HepG2 (cell line): ENCODE measurements around the gene NPHP1. TPM values are rescaled to one million over a fixed set of nuclear protein-coding genes. Genes with fewer than 3 reads are reported as not detected.
A peak's percentile ranks its signal among the peaks of the same experiment; 100 is the strongest.

Experiments
- CCAR2 ChIP-seq: fragments of 200-400 bp; formaldehyde crosslinking; optimal IDR thresholded peaks from 2 replicates; pipeline ENCODE3; 2018; ENCODE audit warnings: low read depth, mild to moderate bottlenecking, low read length, moderate library complexity
- ELF3 ChIP-seq: IDR thresholded peaks from 2 replicates; pipeline ENCODE4 v1.6.1; 2016; ENCODE audit warnings: missing genetic modification reagents, missing compliant biosample characterization
- FOXJ3 ChIP-seq: sonication (generic); formaldehyde crosslinking; IDR thresholded peaks from 2 replicates; pipeline ENCODE4 v1.4.0; 2020; ENCODE audit warnings: missing genetic modification reagents, mild to moderate bottlenecking, borderline replicate concordance
- MZF1 ChIP-seq: sonication (generic); formaldehyde crosslinking; IDR thresholded peaks from 2 replicates; pipeline ENCODE4 v1.8.1; 2023; ENCODE audit warnings: mild to moderate bottlenecking, missing genetic modification reagents, borderline replicate concordance
- NR1H2 ChIP-seq: sonication (generic); formaldehyde crosslinking; IDR thresholded peaks from 2 replicates; pipeline ENCODE4 v1.8.1; 2022; ENCODE audit warnings: low read depth, missing genetic modification reagents, borderline replicate concordance
- SALL1 ChIP-seq: sonication (generic); formaldehyde crosslinking; IDR thresholded peaks from 2 replicates; pipeline ENCODE4 v1.8.0; 2022; ENCODE audit warnings: mild to moderate bottlenecking, missing genetic modification reagents
- XRCC5 ChIP-seq: fragments of 200-400 bp; formaldehyde crosslinking; optimal IDR thresholded peaks from 2 replicates; pipeline ENCODE3; 2017; ENCODE audit warnings: mild to moderate bottlenecking, low read length
- ZBTB21 ChIP-seq: sonication (generic); formaldehyde crosslinking; IDR thresholded peaks from 2 replicates; pipeline ENCODE4 v1.4.0; 2020; ENCODE audit warnings: missing genetic modification reagents
- ZNF253 ChIP-seq: sonication (generic); formaldehyde crosslinking; IDR thresholded peaks from 2 replicates; pipeline ENCODE4 v1.8.0; 2022; ENCODE audit warnings: mild to moderate bottlenecking, missing genetic modification reagents, borderline replicate concordance
- ZNF550 ChIP-seq: sonication (generic); formaldehyde crosslinking; IDR thresholded peaks from 2 replicates; pipeline ENCODE4 v1.4.0; 2020; ENCODE audit warnings: mild to moderate bottlenecking, missing genetic modification reagents, borderline replicate concordance
- ZNF598 ChIP-seq: sonication (generic); formaldehyde crosslinking; IDR thresholded peaks from 2 replicates; pipeline ENCODE4 v1.5.1; 2020; ENCODE audit warnings: mild to moderate bottlenecking, missing genetic modification reagents, borderline replicate concordance
- polyA plus RNA-seq, 8 experiments: library from polyadenylated mRNA; depleted of rRNA in 3 of 8; stranded (reverse) in 7 of 8; unstranded in 1 of 8; fragments of >200 nt; fragmentation: Illumina TruSeq in 4 of 8; extraction: Trizol in 4 of 8; gene quantifications; 2 replicates each; pipeline versions ENCODE4 v1.2.1 to v1.2.3, GENCODE V29; 2011 to 2016; ENCODE audit warnings: low read depth in 4 of 8, missing spikeins in 1 of 8, mixed read lengths in 1 of 8; ENCODE audit not compliant: insufficient read depth in 1 of 8
- total RNA-seq, 5 experiments: library from RNA; depleted of rRNA; stranded (reverse); fragments of >200 nt; fragmentation: Illumina TruSeq; extraction: Trizol; gene quantifications; 2 replicates each; pipeline ENCODE4 v1.2.3, GENCODE V29; 2016; ENCODE audit warnings: low read depth in 1 of 5
- TF ChIP-seq, protein P1 (sequence below): sonication (generic); formaldehyde crosslinking; IDR thresholded peaks from 2 replicates; pipeline ENCODE4 v1.5.0; 2020; ENCODE audit warnings: mild to moderate bottlenecking, missing genetic modification reagents, moderate library complexity
- TF ChIP-seq, protein P2 (sequence below): sonication (generic); formaldehyde crosslinking; IDR thresholded peaks from 2 replicates; pipeline ENCODE4 v1.4.0; 2020; ENCODE audit warnings: missing genetic modification reagents
- TF ChIP-seq, protein P3 (sequence below): sonication (generic); formaldehyde crosslinking; IDR thresholded peaks from 2 replicates; pipeline ENCODE4 v1.8.0; 2022; ENCODE audit warnings: mild to moderate bottlenecking, missing genetic modification reagents; ENCODE audit not compliant: insufficient replicate concordance
- TF ChIP-seq, protein P4 (sequence below): sonication (generic); formaldehyde crosslinking; IDR thresholded peaks from 2 replicates; pipeline ENCODE4 v1.4.0; 2020; ENCODE audit warnings: missing genetic modification reagents
- TF ChIP-seq, protein P5 (sequence below): IDR thresholded peaks from 2 replicates; pipeline ENCODE4 v1.6.1; 2016
- TF ChIP-seq, protein P6 (sequence below): sonication (generic); formaldehyde crosslinking; IDR thresholded peaks from 2 replicates; pipeline ENCODE4 v1.4.0; 2020; ENCODE audit warnings: mild to moderate bottlenecking, low read depth, missing genetic modification reagents
- TF ChIP-seq, protein P7 (sequence below): sonication (generic); formaldehyde crosslinking; IDR thresholded peaks from 2 replicates; pipeline ENCODE4 v1.9.0; 2022; ENCODE audit warnings: missing genetic modification reagents, mild to moderate bottlenecking, borderline replicate concordance

Gene NPHP1
- total and polyA plus RNA-seq, 2 of the 13 experiments (the other 11 are each of a cell fraction or from before 2014, with no cell fraction given) = 2.7 to 4.8 TPM

DNA sequence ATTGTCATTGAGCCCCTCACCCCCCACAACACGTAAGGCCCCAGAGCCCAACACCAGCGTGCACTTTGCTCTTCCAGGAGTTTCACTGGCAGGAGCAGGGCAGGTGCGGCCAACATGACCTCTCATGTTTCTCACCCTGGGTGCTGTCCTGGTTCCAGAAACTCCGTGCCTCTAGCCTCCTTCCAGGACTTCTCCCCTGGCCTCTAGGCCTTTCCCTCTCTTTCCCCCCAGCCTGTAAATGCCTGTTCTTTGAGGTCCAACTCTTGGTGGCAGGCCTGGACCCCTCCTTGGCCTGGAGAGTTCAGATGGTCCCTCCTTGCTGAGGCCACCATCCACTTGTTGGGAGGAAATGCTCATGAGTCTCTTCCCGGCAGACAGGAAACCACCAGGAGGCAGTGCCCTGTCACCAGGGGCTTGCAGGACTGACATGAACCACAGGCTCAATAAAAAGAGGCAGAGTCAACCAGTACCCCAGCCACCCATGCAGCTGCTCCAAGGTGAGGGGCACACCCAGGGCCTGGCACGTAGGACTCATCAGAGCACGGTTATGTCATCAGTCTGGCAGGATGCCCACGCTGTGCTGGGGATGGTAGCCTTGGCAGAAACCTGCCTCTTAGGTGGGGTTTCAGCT is 90.7 kb downstream of the NPHP1 start (continued):
- TF ChIP-seq, protein P1, sequence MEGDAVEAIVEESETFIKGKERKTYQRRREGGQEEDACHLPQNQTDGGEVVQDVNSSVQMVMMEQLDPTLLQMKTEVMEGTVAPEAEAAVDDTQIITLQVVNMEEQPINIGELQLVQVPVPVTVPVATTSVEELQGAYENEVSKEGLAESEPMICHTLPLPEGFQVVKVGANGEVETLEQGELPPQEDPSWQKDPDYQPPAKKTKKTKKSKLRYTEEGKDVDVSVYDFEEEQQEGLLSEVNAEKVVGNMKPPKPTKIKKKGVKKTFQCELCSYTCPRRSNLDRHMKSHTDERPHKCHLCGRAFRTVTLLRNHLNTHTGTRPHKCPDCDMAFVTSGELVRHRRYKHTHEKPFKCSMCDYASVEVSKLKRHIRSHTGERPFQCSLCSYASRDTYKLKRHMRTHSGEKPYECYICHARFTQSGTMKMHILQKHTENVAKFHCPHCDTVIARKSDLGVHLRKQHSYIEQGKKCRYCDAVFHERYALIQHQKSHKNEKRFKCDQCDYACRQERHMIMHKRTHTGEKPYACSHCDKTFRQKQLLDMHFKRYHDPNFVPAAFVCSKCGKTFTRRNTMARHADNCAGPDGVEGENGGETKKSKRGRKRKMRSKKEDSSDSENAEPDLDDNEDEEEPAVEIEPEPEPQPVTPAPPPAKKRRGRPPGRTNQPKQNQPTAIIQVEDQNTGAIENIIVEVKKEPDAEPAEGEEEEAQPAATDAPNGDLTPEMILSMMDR = peak; percentile 81
- TF ChIP-seq NR1H2 (CRISPR knock-in tag) (no peak), ZNF253 (CRISPR knock-in tag) (no peak), ZNF598 (CRISPR knock-in tag) (peak; percentile 37; the same call in 1 of the 2 replicates), CCAR2 (no peak), ZNF550 (CRISPR knock-in tag) (peak; percentile 81; the same call in 1 of the 2 replicates), MZF1 (no peak), ZBTB21 (CRISPR knock-in tag) (no peak), SALL1 (CRISPR knock-in tag) (peak; percentile 54), XRCC5 (peak; percentile 33), ELF3 (CRISPR knock-in tag) (0 out of 2 replicates have a peak, but pooled peaks have one; percentile 44), FOXJ3 (no peak)
- TF ChIP-seq, protein P2, sequence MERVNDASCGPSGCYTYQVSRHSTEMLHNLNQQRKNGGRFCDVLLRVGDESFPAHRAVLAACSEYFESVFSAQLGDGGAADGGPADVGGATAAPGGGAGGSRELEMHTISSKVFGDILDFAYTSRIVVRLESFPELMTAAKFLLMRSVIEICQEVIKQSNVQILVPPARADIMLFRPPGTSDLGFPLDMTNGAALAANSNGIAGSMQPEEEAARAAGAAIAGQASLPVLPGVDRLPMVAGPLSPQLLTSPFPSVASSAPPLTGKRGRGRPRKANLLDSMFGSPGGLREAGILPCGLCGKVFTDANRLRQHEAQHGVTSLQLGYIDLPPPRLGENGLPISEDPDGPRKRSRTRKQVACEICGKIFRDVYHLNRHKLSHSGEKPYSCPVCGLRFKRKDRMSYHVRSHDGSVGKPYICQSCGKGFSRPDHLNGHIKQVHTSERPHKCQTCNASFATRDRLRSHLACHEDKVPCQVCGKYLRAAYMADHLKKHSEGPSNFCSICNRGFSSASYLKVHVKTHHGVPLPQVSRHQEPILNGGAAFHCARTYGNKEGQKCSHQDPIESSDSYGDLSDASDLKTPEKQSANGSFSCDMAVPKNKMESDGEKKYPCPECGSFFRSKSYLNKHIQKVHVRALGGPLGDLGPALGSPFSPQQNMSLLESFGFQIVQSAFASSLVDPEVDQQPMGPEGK (CRISPR knock-in tag) = peak; percentile 26; the same call in 1 of the 2 replicates
- TF ChIP-seq, protein P3, sequence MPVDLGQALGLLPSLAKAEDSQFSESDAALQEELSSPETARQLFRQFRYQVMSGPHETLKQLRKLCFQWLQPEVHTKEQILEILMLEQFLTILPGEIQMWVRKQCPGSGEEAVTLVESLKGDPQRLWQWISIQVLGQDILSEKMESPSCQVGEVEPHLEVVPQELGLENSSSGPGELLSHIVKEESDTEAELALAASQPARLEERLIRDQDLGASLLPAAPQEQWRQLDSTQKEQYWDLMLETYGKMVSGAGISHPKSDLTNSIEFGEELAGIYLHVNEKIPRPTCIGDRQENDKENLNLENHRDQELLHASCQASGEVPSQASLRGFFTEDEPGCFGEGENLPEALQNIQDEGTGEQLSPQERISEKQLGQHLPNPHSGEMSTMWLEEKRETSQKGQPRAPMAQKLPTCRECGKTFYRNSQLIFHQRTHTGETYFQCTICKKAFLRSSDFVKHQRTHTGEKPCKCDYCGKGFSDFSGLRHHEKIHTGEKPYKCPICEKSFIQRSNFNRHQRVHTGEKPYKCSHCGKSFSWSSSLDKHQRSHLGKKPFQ (CRISPR knock-in tag) = no peak
- TF ChIP-seq, protein P4, sequence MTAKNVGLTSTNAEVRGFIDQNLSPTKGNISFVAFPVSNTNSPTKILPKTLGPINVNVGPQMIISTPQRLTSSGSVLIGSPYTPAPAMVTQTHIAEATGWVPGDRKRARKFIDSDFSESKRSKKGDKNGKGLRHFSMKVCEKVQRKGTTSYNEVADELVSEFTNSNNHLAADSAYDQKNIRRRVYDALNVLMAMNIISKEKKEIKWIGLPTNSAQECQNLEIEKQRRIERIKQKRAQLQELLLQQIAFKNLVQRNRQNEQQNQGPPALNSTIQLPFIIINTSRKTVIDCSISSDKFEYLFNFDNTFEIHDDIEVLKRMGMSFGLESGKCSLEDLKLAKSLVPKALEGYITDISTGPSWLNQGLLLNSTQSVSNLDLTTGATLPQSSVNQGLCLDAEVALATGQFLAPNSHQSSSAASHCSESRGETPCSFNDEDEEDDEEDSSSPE (CRISPR knock-in tag) = no peak
- TF ChIP-seq, protein P5, sequence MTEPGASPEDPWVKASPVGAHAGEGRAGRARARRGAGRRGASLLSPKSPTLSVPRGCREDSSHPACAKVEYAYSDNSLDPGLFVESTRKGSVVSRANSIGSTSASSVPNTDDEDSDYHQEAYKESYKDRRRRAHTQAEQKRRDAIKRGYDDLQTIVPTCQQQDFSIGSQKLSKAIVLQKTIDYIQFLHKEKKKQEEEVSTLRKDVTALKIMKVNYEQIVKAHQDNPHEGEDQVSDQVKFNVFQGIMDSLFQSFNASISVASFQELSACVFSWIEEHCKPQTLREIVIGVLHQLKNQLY (CRISPR knock-in tag) = no peak
- TF ChIP-seq, protein P6, sequence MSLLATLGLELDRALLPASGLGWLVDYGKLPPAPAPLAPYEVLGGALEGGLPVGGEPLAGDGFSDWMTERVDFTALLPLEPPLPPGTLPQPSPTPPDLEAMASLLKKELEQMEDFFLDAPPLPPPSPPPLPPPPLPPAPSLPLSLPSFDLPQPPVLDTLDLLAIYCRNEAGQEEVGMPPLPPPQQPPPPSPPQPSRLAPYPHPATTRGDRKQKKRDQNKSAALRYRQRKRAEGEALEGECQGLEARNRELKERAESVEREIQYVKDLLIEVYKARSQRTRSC (CRISPR knock-in tag) = no peak
- TF ChIP-seq, protein P7, sequence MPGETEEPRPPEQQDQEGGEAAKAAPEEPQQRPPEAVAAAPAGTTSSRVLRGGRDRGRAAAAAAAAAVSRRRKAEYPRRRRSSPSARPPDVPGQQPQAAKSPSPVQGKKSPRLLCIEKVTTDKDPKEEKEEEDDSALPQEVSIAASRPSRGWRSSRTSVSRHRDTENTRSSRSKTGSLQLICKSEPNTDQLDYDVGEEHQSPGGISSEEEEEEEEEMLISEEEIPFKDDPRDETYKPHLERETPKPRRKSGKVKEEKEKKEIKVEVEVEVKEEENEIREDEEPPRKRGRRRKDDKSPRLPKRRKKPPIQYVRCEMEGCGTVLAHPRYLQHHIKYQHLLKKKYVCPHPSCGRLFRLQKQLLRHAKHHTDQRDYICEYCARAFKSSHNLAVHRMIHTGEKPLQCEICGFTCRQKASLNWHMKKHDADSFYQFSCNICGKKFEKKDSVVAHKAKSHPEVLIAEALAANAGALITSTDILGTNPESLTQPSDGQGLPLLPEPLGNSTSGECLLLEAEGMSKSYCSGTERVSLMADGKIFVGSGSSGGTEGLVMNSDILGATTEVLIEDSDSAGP (CRISPR knock-in tag) = peak; percentile 34; the same call in 1 of the 2 replicates
